ENCODE results near the gene FAM3D.
"Not testable (repeated sequence)": the region's sequence is repeated elsewhere in the genome, so short reads cannot be mapped to it uniquely, and the experiment has no call there.

Gene FAM3D

GRCh38 chr3:58666683-58667082 is at the start of gene FAM3D:
Gene FAM3D (minus strand): TSS chr3:58666774. CDS start chr3:58655563, 11,211 bp downstream.
- no peak for DNase-seq (ENCODE audit: low spot score)

- no peak for DNase-seq (ENCODE audit: low spot score)
Observed at GRCh38 chr3:58713715-58714401, 47.3 kb upstream of the FAM3D start.

GRCh38 chr3:58711871-58712270 is 45.3 kb upstream of the FAM3D start:
- DNase-seq (ENCODE audit: low spot score): no peak

- DNase-seq (ENCODE audit: low spot score): not testable (repeated sequence)
Observed at GRCh38 chr3:58708983-58709382, 42.4 kb upstream of the FAM3D start.

- DNase-seq (ENCODE audit: low spot score): no peak
Observed at GRCh38 chr3:58708116-58708791, 41.7 kb upstream of the FAM3D start.

GRCh38 chr3:58707390-58707930 is 40.9 kb upstream of the FAM3D start:
- DNase-seq (ENCODE audit: low spot score): no peak

GRCh38 chr3:58706395-58707167 is 40.0 kb upstream of the FAM3D start:
- no peak for DNase-seq (ENCODE audit: low spot score)

GRCh38 chr3:58704745-58705144 is 38.2 kb upstream of the FAM3D start:
- no peak for DNase-seq (ENCODE audit: low spot score)

GRCh38 chr3:58704304-58704703 is 37.7 kb upstream of the FAM3D start:
- not testable (repeated sequence) for DNase-seq (ENCODE audit: low spot score)

GRCh38 chr3:58698246-58698645 is 31.7 kb upstream of the FAM3D start:
- no peak for DNase-seq (ENCODE audit: low spot score)

GRCh38 chr3:58697561-58697960 is 31.0 kb upstream of the FAM3D start:
- no peak for DNase-seq (ENCODE audit: low spot score)

- DNase-seq (ENCODE audit: low spot score): not testable (repeated sequence)
Observed at GRCh38 chr3:58696813-58697212, 30.2 kb upstream of the FAM3D start.

GRCh38 chr3:58696093-58696492 is 29.5 kb upstream of the FAM3D start:
- DNase-seq (ENCODE audit: low spot score): no peak

- not testable (repeated sequence) for DNase-seq (ENCODE audit: low spot score)
Observed at GRCh38 chr3:58695284-58695683, 28.7 kb upstream of the FAM3D start.

GRCh38 chr3:58693940-58694850 is 27.6 kb upstream of the FAM3D start:
- DNase-seq (ENCODE audit: low spot score): no peak

- no peak for DNase-seq (ENCODE audit: low spot score)
Observed at GRCh38 chr3:58692484-58692883, 25.9 kb upstream of the FAM3D start.

- no peak for DNase-seq (ENCODE audit: low spot score)
Observed at GRCh38 chr3:58691997-58692396, 25.4 kb upstream of the FAM3D start.

- no peak for DNase-seq (ENCODE audit: low spot score)
Observed at GRCh38 chr3:58690490-58690889, 23.9 kb upstream of the FAM3D start.

- no peak for DNase-seq (ENCODE audit: low spot score)
Observed at GRCh38 chr3:58688574-58688973, 22.0 kb upstream of the FAM3D start.

GRCh38 chr3:58686847-58687246 is 20.3 kb upstream of the FAM3D start:
- DNase-seq (ENCODE audit: low spot score): no peak

GRCh38 chr3:58685641-58686040 is 19.1 kb upstream of the FAM3D start:
- no peak for DNase-seq (ENCODE audit: low spot score)

- DNase-seq (ENCODE audit: low spot score): no peak
Observed at GRCh38 chr3:58683466-58683865, 16.9 kb upstream of the FAM3D start.

Data from CD4-positive, alpha-beta T cell treated with Interleukin-2 at 100 ng/mL for 4 hours (primary cell).